GM12801 (cell line): ENCODE measurements around the gene ATP9B.

Source experiments
- CTCF ChIP-seq: IDR thresholded peaks from one replicate; pipeline ENCODE4 v1.5.1; 2011; ENCODE audit warnings: control low read depth; ENCODE audit not compliant: insufficient read length; ENCODE audit errors: extremely low read depth

Gene ATP9B

GRCh38 chr18:79203017-79203605 lies 133.9 kb downstream of the ATP9B start:
- no peak for TF ChIP-seq CTCF

GRCh38 chr18:79204889-79205807 lies 136.0 kb downstream of the ATP9B start:
- no peak for TF ChIP-seq CTCF

- no peak for TF ChIP-seq CTCF
Observed at GRCh38 chr18:79206444-79206843, 137.2 kb downstream of the ATP9B start.

DNA sequence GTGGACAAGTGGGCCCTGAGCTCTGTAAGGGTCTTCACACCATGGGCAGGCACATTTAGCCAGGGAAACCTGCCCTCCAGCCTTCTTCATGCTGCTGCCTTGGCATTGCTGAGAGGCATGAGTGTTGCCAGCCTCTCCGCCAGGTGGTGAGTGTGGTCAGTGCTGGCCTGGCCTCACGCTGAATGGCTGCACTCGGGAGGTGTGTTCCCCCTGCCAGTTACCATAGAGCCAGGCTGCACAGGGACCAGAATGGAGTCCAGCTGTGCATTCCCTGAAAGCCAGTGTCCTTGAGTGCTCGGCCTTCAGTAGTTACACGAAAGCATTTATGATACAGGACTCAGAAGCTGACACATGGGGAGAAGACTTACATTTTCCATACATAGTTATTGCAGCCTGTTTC lies 139.7 kb downstream of the ATP9B start:
- TF ChIP-seq CTCF: no peak

- no peak for TF ChIP-seq CTCF
Observed at GRCh38 chr18:79210002-79210910, 141.1 kb downstream of the ATP9B start.

DNA sequence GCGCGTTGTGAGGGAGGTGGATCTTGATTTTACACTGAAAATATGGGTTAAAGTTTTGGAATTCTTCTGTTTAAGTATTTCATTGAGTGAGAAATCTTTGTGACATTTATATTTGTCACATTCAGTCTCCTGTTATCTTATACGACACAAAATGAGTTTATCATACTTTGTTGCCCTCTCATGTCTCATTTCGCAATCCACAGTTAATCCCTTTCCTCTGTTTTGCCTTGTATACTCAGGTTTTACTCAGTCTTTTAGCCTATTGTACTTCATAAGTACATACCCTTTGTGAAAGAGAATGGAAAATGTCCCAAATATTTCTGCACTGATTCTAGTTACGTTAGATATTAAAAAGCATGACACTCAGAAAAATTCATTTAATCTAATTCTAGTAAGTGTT lies 142.7 kb downstream of the ATP9B start:
- TF ChIP-seq CTCF: no peak

DNA sequence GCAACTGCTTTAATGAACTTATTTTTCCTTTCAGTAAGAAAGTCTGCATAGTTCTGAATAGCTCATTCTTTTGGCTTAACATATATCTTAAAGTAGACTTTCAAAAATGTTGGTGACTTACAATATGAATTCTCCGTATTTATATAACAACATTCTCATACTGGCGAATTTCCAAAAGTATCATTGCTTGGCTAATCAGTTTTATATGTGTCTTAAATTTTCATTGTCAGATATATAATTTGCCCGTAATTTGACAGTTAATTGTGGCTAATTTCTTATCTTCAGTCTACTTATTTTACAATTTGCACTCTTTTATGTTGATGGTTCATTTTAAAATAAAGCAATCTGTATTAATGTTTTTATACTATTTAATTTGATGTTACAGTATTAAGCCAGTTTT lies 144.9 kb downstream of the ATP9B start:
- TF ChIP-seq CTCF: no peak
